Uterus (tissue), 2 donors: ENCODE results near the gene DLG1.

Source experiments
- POLR2A ChIP-seq, 2 donors: fragments of 450-650 bp; IDR thresholded peaks; one replicate each; pipeline ENCODE4 v1.6.1; 2016; ENCODE audit warnings: antibody characterized with exemption in 2 of 2, mild to moderate bottlenecking in 1 of 2, moderate library complexity in 1 of 2
- TF ChIP-seq, protein P1 (sequence below), 4 experiments: fragments of 200-600 bp in 2 of 4; fragments of 450-650 bp in 2 of 4; sonication (generic) in 2 of 4; IDR thresholded peaks; one replicate each; pipeline ENCODE4 v1.5.1; 2016 to 2019; ENCODE audit warnings: antibody characterized with exemption in 4 of 4, mild to moderate bottlenecking in 2 of 4, moderate library complexity in 1 of 4

DNA sequence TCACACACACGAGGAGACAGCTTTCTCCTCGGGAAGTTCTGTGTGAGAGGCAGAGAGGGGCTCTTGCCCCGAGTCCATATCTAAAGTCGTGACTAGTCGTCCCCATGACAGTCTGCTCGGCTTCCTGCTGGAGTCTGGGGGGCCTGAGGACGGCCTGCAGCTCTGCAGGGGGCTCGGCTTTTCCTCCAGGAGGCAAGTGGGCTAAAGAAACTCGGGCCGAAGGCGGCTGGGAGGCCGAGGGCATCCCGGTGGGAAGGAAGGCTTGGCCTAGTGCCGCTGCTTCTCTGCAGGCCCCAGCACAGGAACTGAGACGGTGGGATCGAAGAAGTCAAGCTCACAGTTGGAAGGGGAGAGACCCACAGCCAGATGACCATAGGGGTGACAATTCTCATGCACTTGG lies 304.4 kb downstream of the DLG1 start:
- TF ChIP-seq, protein P1, sequence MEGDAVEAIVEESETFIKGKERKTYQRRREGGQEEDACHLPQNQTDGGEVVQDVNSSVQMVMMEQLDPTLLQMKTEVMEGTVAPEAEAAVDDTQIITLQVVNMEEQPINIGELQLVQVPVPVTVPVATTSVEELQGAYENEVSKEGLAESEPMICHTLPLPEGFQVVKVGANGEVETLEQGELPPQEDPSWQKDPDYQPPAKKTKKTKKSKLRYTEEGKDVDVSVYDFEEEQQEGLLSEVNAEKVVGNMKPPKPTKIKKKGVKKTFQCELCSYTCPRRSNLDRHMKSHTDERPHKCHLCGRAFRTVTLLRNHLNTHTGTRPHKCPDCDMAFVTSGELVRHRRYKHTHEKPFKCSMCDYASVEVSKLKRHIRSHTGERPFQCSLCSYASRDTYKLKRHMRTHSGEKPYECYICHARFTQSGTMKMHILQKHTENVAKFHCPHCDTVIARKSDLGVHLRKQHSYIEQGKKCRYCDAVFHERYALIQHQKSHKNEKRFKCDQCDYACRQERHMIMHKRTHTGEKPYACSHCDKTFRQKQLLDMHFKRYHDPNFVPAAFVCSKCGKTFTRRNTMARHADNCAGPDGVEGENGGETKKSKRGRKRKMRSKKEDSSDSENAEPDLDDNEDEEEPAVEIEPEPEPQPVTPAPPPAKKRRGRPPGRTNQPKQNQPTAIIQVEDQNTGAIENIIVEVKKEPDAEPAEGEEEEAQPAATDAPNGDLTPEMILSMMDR (IDR thresholded peaks at IDR 0.05): no peak
- TF ChIP-seq POLR2A (IDR thresholded peaks at IDR 0.05): no peak
